CD4-positive, alpha-beta memory T cell (primary cell): ENCODE data around the gene S100A10. TPM values are rescaled to one million over a fixed set of nuclear protein-coding genes. Genes with fewer than 3 reads are reported as not detected.

Experiments used
- CTCF ChIA-PET: fragments of 350-600 bp; sonication (Branson Sonifier 250); formaldehyde crosslinking; loops from one replicate; lab custom pipeline; 2021; ENCODE audit warnings: inconsistent platforms; ENCODE audit not compliant: partially characterized antibody; lab: Charles Lee
- POLR2A ChIA-PET: fragments of 350-600 bp; sonication (Branson Sonifier 250); formaldehyde crosslinking; loops from one replicate; lab custom pipeline; 2021; ENCODE audit not compliant: partially characterized antibody; lab: Charles Lee
- DNase-seq, 5 donors: peaks; one replicate each; pipeline versions ENCODE4 v3.0.0 to v3.0.0-alpha.2; 2020 to 2022; ENCODE audit warnings: mixed read lengths in 1 of 5
- H3K27ac ChIP-seq: one replicate; pipeline ENCODE4 v1.7.0; 2013; ENCODE audit warnings: low read depth, low read length
- H3K27me3 ChIP-seq: 2 replicates; pipeline ENCODE4 v1.7.0; 2013; ENCODE audit warnings: mild to moderate bottlenecking, low read length, moderate library complexity; ENCODE audit not compliant: insufficient read depth
- H3K36me3 ChIP-seq: 2 replicates; pipeline ENCODE4 v1.7.0; 2013; ENCODE audit warnings: mild to moderate bottlenecking, low read length, moderate library complexity; ENCODE audit not compliant: insufficient read depth
- H3K4me1 ChIP-seq: 2 replicates; pipeline ENCODE4 v1.7.0; 2013; ENCODE audit warnings: mild to moderate bottlenecking, low read length, moderate library complexity; ENCODE audit not compliant: insufficient read depth
- H3K4me3 ChIP-seq, 2 donors: one replicate each; pipeline ENCODE4 v1.7.0; 2013; ENCODE audit warnings: low read length in 2 of 2, mild to moderate bottlenecking in 1 of 2
- H3K9me3 ChIP-seq, 2 donors: one replicate each; pipeline ENCODE4 v1.7.0; 2013; ENCODE audit warnings: low read length in 2 of 2, control low read depth in 1 of 2; ENCODE audit not compliant: control insufficient read depth in 1 of 2
- H3K27ac Mint-ChIP-seq, 7 donors: one replicate each; pipeline ENCODE4 v1.8.0; 2020 to 2021; ENCODE audit warnings: mixed read lengths in 7 of 7, mild to moderate bottlenecking in 6 of 7, inconsistent platforms in 3 of 7, moderate library complexity in 3 of 7
- H3K27me3 Mint-ChIP-seq, 2 donors: one replicate each; pipeline ENCODE4 v1.8.0; 2020 to 2021; ENCODE audit warnings: mixed read lengths in 2 of 2
- H3K36me3 Mint-ChIP-seq, 2 donors: one replicate each; pipeline ENCODE4 v1.8.0; 2020 to 2021; ENCODE audit warnings: mixed read lengths in 2 of 2, inconsistent platforms in 1 of 2, mild to moderate bottlenecking in 1 of 2
- H3K4me1 Mint-ChIP-seq, 4 donors: one replicate each; pipeline ENCODE4 v1.8.0; 2020 to 2021; ENCODE audit warnings: mixed read lengths in 4 of 4, mild to moderate bottlenecking in 1 of 4
- H3K4me3 Mint-ChIP-seq, 8 donors: one replicate each; pipeline ENCODE4 v1.8.0; 2020 to 2021; ENCODE audit warnings: mixed read lengths in 8 of 8, mild to moderate bottlenecking in 7 of 8, moderate library complexity in 6 of 8, inconsistent platforms in 3 of 8
- H3K9me3 Mint-ChIP-seq, 8 donors: one replicate each; pipeline ENCODE4 v1.8.0; 2020 to 2021; ENCODE audit warnings: mixed read lengths in 8 of 8, mild to moderate bottlenecking in 5 of 8, inconsistent platforms in 3 of 8, moderate library complexity in 1 of 8
- intact Hi-C: fragments of 100-400 bp; cut with micrococcal nuclease; formaldehyde crosslinking; loops from one replicate; pipeline ENCODE4 v1.15.1; 2023
- polyA plus RNA-seq, 2 donors: library from polyadenylated mRNA; unstranded; fragments of 300-500 nt; fragmentation: Illumina TruSeq; gene quantifications; one replicate each; pipeline ENCODE4 v1.2.3, GENCODE V29; 2021
- total RNA-seq, 2 experiments: library from RNA; stranded (reverse); gene quantifications; one replicate each; pipeline ENCODE4 v1.2.3, GENCODE V29; 2021

Gene S100A10
- total and polyA plus RNA-seq, 4 experiments from 2014 or later, result 218 to 1,427 (median 543) TPM

DNA sequence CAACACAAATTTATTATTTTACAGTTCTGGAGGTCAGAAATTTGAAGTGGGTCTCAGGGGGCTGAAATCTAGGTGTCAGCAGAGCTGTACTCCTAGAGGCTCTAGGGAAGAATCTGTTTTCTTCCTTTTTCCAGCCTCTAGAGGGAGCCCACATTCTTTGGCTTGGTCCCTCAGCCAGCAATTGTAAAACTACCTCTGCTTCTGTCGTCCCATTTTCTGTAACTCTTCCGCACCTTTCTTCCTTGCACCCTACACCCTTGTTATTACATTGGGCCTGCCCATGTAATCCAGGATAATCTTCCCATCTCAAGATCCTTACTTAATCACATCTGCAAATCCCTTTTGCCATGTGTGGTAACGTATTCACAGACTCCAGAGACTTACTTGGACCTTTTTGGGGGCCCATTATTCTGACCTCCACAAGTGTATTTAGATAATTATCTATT is 59.6 kb downstream of the S100A10 start:
- H3K9me3 ChIP-seq, result no peaks in the 10 kb centered on the region
- H3K36me3 ChIP-seq, result no peaks in the 10 kb centered on the region
- POLR2A ChIA-PET, result interaction anchor here (0.8 to 2.4 kb wide), 8 partner anchors 11 to 69 kb away, joined by 3 to 5 read pairs (median 4); partner anchors contain the start of gene S100A10
- H3K9me3 Mint-ChIP-seq, result no peaks in the 10 kb centered on the region
- peaks cover 0 to 4% of the 10 kb centered on the region in 2 donors for H3K27me3 Mint-ChIP-seq
- H3K4me1 ChIP-seq, result no peaks in the 10 kb centered on the region
- no peaks in the 10 kb centered on the region for H3K27me3 ChIP-seq
- no peaks in the 10 kb centered on the region for H3K36me3 Mint-ChIP-seq
- no peak overlapping the region for H3K4me3 ChIP-seq
- DNase-seq, result peak; percentile 52 to 75 (median 69)
- no peak overlapping the region for H3K27ac ChIP-seq
- H3K27ac Mint-ChIP-seq, result peak overlapping the region in 5 of 7 donors; percentile 31 to 91 (median 65)
- intact Hi-C loops, result loop anchor here (1.0 to 5.0 kb wide), 5 partner anchors 33 to 255 kb away; no protein-coding TSS in a partner anchor
- H3K4me1 Mint-ChIP-seq, result peaks cover 4 to 6% (median 4%) of the 10 kb centered on the region in 4 donors
- CTCF ChIA-PET, result interaction anchor here (0.7 to 12.9 kb wide), 24 partner anchors 8 to 102 kb away, joined by 3 to 340 read pairs (median 6); partner anchors contain the start of genes S100A10 and THEM4
- peak overlapping the region in 1 of 8 donors; percentile 4 for H3K4me3 Mint-ChIP-seq

Other genes with a start within 250 kb of the S100A10 start
- 10 to 100 TPM; 75.5 to 82.8 TPM for gene MRPL9, start 230.4 kb downstream of the S100A10 start, total RNA-seq
- gene MRPL9, start 230.4 kb downstream of the S100A10 start, polyA plus RNA-seq, result 100 to 1,000 TPM; 134 to 160 TPM
- 10 to 100 TPM; 29.1 to 29.3 TPM for gene TDRKH, start 203.4 kb downstream of the S100A10 start, total RNA-seq
- gene TDRKH, start 203.4 kb downstream of the S100A10 start, polyA plus RNA-seq, result 10 to 100 TPM; 16.6 to 18.8 TPM
- under 1 TPM; 0.36 to 0.52 TPM for gene LINGO4, start 188.4 kb downstream of the S100A10 start, total RNA-seq
- under 1 TPM in 1 of 2 donors, not detected in 1; 0.20 TPM for gene LINGO4, start 188.4 kb downstream of the S100A10 start, polyA plus RNA-seq
- 10 to 100 TPM in 1 of 2 experiments, 1 to 10 TPM in 1; 10.0 to 11.2 TPM for gene RORC, start 162.1 kb downstream of the S100A10 start, total RNA-seq
- 10 to 100 TPM; 14.8 to 43.1 TPM for gene RORC, start 162.1 kb downstream of the S100A10 start, polyA plus RNA-seq
- gene C2CD4D, start 154.0 kb downstream of the S100A10 start, total RNA-seq, result 1 to 10 TPM; 1.0 to 1.7 TPM
- gene C2CD4D, start 154.0 kb downstream of the S100A10 start, polyA plus RNA-seq, result 1 to 10 TPM; 1.3 to 3.4 TPM
- not detected for gene THEM5, start 140.1 kb downstream of the S100A10 start, total RNA-seq
- under 1 TPM in 1 of 2 donors, not detected in 1; 0.40 TPM for gene THEM5, start 140.1 kb downstream of the S100A10 start, polyA plus RNA-seq
- gene THEM4, start 84.3 kb downstream of the S100A10 start, total RNA-seq, result 100 to 1,000 TPM; 105 to 106 TPM
- gene THEM4, start 84.3 kb downstream of the S100A10 start, polyA plus RNA-seq, result 100 to 1,000 TPM; 113 to 122 TPM
- 100 to 1,000 TPM; 239 to 247 TPM for gene S100A11, start 43.1 kb upstream of the S100A10 start, total RNA-seq
- gene S100A11, start 43.1 kb upstream of the S100A10 start, polyA plus RNA-seq, result 1,000 to 10,000 TPM in 1 of 2 donors, 100 to 1,000 TPM in 1; 610 to 1,204 TPM
- gene TCHHL1, start 95.2 kb upstream of the S100A10 start, total RNA-seq, result not detected
- not detected for gene TCHHL1, start 95.2 kb upstream of the S100A10 start, polyA plus RNA-seq
- under 1 TPM in 1 of 2 experiments, not detected in 1; 0.06 TPM for gene TCHH, start 121.6 kb upstream of the S100A10 start, total RNA-seq
- not detected for gene TCHH, start 121.6 kb upstream of the S100A10 start, polyA plus RNA-seq
- gene RPTN, start 165.4 kb upstream of the S100A10 start, total RNA-seq, result not detected
- gene RPTN, start 165.4 kb upstream of the S100A10 start, polyA plus RNA-seq, result not detected
- not detected for gene HRNR, start 230.3 kb upstream of the S100A10 start, total RNA-seq
- not detected for gene HRNR, start 230.3 kb upstream of the S100A10 start, polyA plus RNA-seq